HG03139 (cell line): ENCODE results near the gene CSTF1.

Source experiments
- ATAC-seq: cut with Tn5 transposase; IDR thresholded peaks from one replicate; pipeline ENCODE4 v1.9.1; 2021; ENCODE audit not compliant: unreplicated experiment

CSTF1 gene

GRCh38 chr20:56392132-56392880 is at the start of gene CSTF1, which contains the start of gene AURKA:
Gene CSTF1 (plus strand): TSS chr20:56392645. CDS start chr20:56395553, 2,908 bp downstream.
Gene AURKA (minus strand): TSS chr20:56392215. CDS start chr20:56388197, 4,018 bp downstream.
- peak; percentile 87 for ATAC-seq

- ATAC-seq: no peak
Observed at GRCh38 chr20:56342783-56343182, 49.7 kb upstream of the CSTF1 start.

GRCh38 chr20:56343861-56344381 is 48.5 kb upstream of the CSTF1 start:
- no peak for ATAC-seq

- no peak for ATAC-seq
Observed at GRCh38 chr20:56345911-56346310, 46.5 kb upstream of the CSTF1 start.

GRCh38 chr20:56347628-56348304 is 44.7 kb upstream of the CSTF1 start:
- no peak for ATAC-seq

GRCh38 chr20:56348305-56348693 is 44.1 kb upstream of the CSTF1 start:
- no peak for ATAC-seq

- ATAC-seq: no peak
Observed at GRCh38 chr20:56348746-56349145, 43.7 kb upstream of the CSTF1 start.

GRCh38 chr20:56350842-56351241 is 41.6 kb upstream of the CSTF1 start:
- ATAC-seq: no peak

GRCh38 chr20:56352345-56353055 is 39.9 kb upstream of the CSTF1 start:
- ATAC-seq: no peak

GRCh38 chr20:56353356-56353755 is 39.1 kb upstream of the CSTF1 start:
- ATAC-seq: no peak

GRCh38 chr20:56358070-56358469 is 34.4 kb upstream of the CSTF1 start:
- no peak for ATAC-seq

GRCh38 chr20:56358600-56359211 is 33.7 kb upstream of the CSTF1 start, which contains the start of gene FAM210B:
Gene FAM210B (plus strand): TSS chr20:56358974. CDS start chr20:56359006, 32 bp downstream.
- ATAC-seq: peak; percentile 99

GRCh38 chr20:56359212-56360132 is 33.0 kb upstream of the CSTF1 start:
- peak; percentile 15 for ATAC-seq

- no peak for ATAC-seq
Observed at GRCh38 chr20:56360133-56360907, 32.1 kb upstream of the CSTF1 start.

- ATAC-seq: no peak
Observed at GRCh38 chr20:56360908-56361205, 31.6 kb upstream of the CSTF1 start.

- ATAC-seq: no peak
Observed at GRCh38 chr20:56361900-56362299, 30.5 kb upstream of the CSTF1 start.

- no peak for ATAC-seq
Observed at GRCh38 chr20:56362833-56363413, 29.5 kb upstream of the CSTF1 start.

GRCh38 chr20:56363491-56363890 is 29.0 kb upstream of the CSTF1 start:
- ATAC-seq: no peak
